Hematopoietic multipotent progenitor cell treated with erythropoietin and hydrocortisone succinate and interleukin-3 and kit ligand, for 6 days (in vitro differentiated cells): ENCODE data around the gene CRK.
A peak's percentile ranks its signal among the peaks of the same experiment; 100 is the strongest.
"Not testable (repeated sequence)": the region's sequence is repeated elsewhere in the genome, so short reads cannot be mapped to it uniquely, and the experiment has no call there.

Source experiments
- DNase-seq: peaks from one replicate; pipeline ENCODE4 v3.0.0-alpha.2; 2015

CRK gene

GRCh38 chr17:1420163-1420562 lies 35.9 kb downstream of the CRK start:
- DNase-seq = no peak

GRCh38 chr17:1418476-1418875 lies 37.6 kb downstream of the CRK start:
- not testable (repeated sequence) for DNase-seq

- no peak for DNase-seq
Observed at GRCh38 chr17:1416414-1416813, 39.6 kb downstream of the CRK start.

- DNase-seq = no peak
Observed at GRCh38 chr17:1414634-1415033, 41.4 kb downstream of the CRK start.

- DNase-seq = no peak
Observed at GRCh38 chr17:1414001-1414574, 41.9 kb downstream of the CRK start.

- DNase-seq = peak; percentile 74
Observed at GRCh38 chr17:1413281-1413791, 42.7 kb downstream of the CRK start.

- no peak for DNase-seq
Observed at GRCh38 chr17:1412185-1413110, 43.6 kb downstream of the CRK start.

- no peak for DNase-seq
Observed at GRCh38 chr17:1402262-1402586, 53.8 kb downstream of the CRK start.

GRCh38 chr17:1399679-1400512 lies 56.1 kb downstream of the CRK start, which contains the start of gene YWHAE:
Gene YWHAE, minus strand, starts transcription at chr17:1400222. Its CDS starts 112 bp downstream, at chr17:1400110.
- peak; percentile 98 for DNase-seq

GRCh38 chr17:1398931-1399678 lies 56.9 kb downstream of the CRK start:
- peak; percentile 59 for DNase-seq

GRCh38 chr17:1398028-1398427 lies 58.0 kb downstream of the CRK start:
- DNase-seq = peak; percentile 33

- not testable (repeated sequence) for DNase-seq
Observed at GRCh38 chr17:1395876-1396665, 60.0 kb downstream of the CRK start.

- DNase-seq = no peak
Observed at GRCh38 chr17:1391577-1391976, 64.5 kb downstream of the CRK start.

GRCh38 chr17:1390432-1391367 lies 65.3 kb downstream of the CRK start:
- DNase-seq = peak; percentile 81

- not testable (repeated sequence) for DNase-seq
Observed at GRCh38 chr17:1387490-1388227, 68.4 kb downstream of the CRK start.

GRCh38 chr17:1386675-1387190 lies 69.3 kb downstream of the CRK start:
- not testable (repeated sequence) for DNase-seq

- no peak for DNase-seq
Observed at GRCh38 chr17:1386265-1386664, 69.8 kb downstream of the CRK start.

- peak; percentile 67 for DNase-seq
Observed at GRCh38 chr17:1385861-1386260, 70.2 kb downstream of the CRK start.

- DNase-seq = peak; percentile 88
Observed at GRCh38 chr17:1384905-1385435, 71.1 kb downstream of the CRK start.
